H1 (cell line): ENCODE data around the gene TENT5A. TPM values are rescaled to one million over a fixed set of nuclear protein-coding genes. Genes with fewer than 3 reads are reported as not detected.

ENCODE experiments used
- BACH1 ChIP-seq: IDR thresholded peaks from 2 replicates; pipeline ENCODE4 v1.6.1; 2012; ENCODE audit warnings: low read length, improper control_type of control experiment
- EGR1 ChIP-seq: IDR thresholded peaks from 2 replicates; pipeline ENCODE4 v1.6.1; 2011; ENCODE audit warnings: low read depth, low read length, borderline replicate concordance
- SP1 ChIP-seq: IDR thresholded peaks from 2 replicates; pipeline ENCODE4 v1.6.1; 2011; ENCODE audit warnings: low read depth, low read length
- polyA plus RNA-seq, 7 experiments: library from polyadenylated mRNA; depleted of rRNA in 3 of 7; stranded (reverse) in 5 of 7; unstranded in 2 of 7; fragments of >200 nt in 5 of 7; fragments of 200-250 nt in 2 of 7; gene quantifications; 1 replicate in 5 of 7; 2 replicates in 1 of 7; 4 replicates in 1 of 7; pipeline versions ENCODE4 v1.2.1 to v1.2.3, GENCODE V29; 2011 to 2013; ENCODE audit warnings: missing spikeins in 2 of 7, mixed read lengths in 2 of 7
- total RNA-seq: library from RNA; stranded (reverse); fragmentation: NEBNext Ultra II Directional; extraction: Animal tissue kit (Norgen Biotek cat#: 25700); gene quantifications from 2 replicates; pipeline ENCODE4 v1.2.1, GENCODE V29; 2021
- TF ChIP-seq, protein P1 (sequence below): IDR thresholded peaks from 2 replicates; pipeline ENCODE4 v1.6.1; 2012; ENCODE audit warnings: low read length, inconsistent platforms

Gene TENT5A
- total and polyA plus RNA-seq, 2 of the 8 experiments (the other 6 are each of a cell fraction or from before 2014, with no cell fraction given), result 0.91 to 2.9 TPM

DNA sequence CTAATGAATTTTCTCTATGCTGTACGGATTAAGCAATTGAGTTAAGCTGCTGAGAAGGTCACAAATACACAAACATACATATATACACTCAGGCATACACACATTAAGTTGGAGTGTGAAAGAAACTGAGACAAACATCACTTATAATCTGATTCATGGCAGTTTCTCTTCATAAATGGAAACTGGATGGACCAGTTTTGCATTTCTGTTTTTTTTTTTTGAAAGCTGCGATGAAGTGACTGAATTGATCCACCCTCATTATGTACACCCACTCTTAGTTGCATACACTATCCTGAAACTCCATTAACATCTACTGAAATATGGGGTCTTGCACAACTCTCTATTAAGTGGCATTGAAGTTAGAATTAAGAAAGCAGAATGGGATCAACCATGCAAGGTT, 32.9 kb upstream of the TENT5A start (continued):
- TF ChIP-seq, protein P1, sequence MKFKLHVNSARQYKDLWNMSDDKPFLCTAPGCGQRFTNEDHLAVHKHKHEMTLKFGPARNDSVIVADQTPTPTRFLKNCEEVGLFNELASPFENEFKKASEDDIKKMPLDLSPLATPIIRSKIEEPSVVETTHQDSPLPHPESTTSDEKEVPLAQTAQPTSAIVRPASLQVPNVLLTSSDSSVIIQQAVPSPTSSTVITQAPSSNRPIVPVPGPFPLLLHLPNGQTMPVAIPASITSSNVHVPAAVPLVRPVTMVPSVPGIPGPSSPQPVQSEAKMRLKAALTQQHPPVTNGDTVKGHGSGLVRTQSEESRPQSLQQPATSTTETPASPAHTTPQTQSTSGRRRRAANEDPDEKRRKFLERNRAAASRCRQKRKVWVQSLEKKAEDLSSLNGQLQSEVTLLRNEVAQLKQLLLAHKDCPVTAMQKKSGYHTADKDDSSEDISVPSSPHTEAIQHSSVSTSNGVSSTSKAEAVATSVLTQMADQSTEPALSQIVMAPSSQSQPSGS, result no peak
- no peak for TF ChIP-seq SP1
- no peak for TF ChIP-seq BACH1
- TF ChIP-seq EGR1, result no peak
- TF ChIP-seq, all 59 proteins: peak for 0
